Aorta (tissue), 5 donors: ENCODE results near the gene OSBPL5. TPM values are rescaled to one million over a fixed set of nuclear protein-coding genes. Genes with fewer than 3 reads are reported as not detected.

Source experiments
- ATAC-seq: fragments of 200-7000 bp; cut with Tn5 transposase; one replicate; pipeline ENCODE4 v1.9.1; 2022; ENCODE audit warnings: moderate library complexity; ENCODE audit not compliant: low FRiP score
- DNase-seq, 2 donors: peaks; one replicate each; pipeline ENCODE4 v3.0.0-alpha.2; 2020
- H3K27ac ChIP-seq, 2 donors: one replicate each; pipeline ENCODE4 v1.5.1; 2013; ENCODE audit warnings: low read length in 2 of 2, mild to moderate bottlenecking in 2 of 2, moderate library complexity in 2 of 2, control low read depth in 1 of 2, inconsistent platforms in 1 of 2, low read depth in 1 of 2
- H3K27me3 ChIP-seq, 2 donors: one replicate each; pipeline ENCODE4 v1.6.1; 2013; ENCODE audit warnings: control low read depth in 1 of 2, low read length in 1 of 2, mild to moderate bottlenecking in 1 of 2, moderate library complexity in 1 of 2; ENCODE audit not compliant: insufficient read depth in 2 of 2, control insufficient read depth in 1 of 2
- H3K36me3 ChIP-seq, 2 donors: one replicate each; pipeline ENCODE4 v1.6.1; 2013; ENCODE audit warnings: control low read depth in 1 of 2, low read length in 1 of 2, mild to moderate bottlenecking in 1 of 2; ENCODE audit not compliant: insufficient read depth in 2 of 2, control insufficient read depth in 1 of 2
- H3K4me1 ChIP-seq, 2 donors: one replicate each; pipeline ENCODE4 v1.6.1; 2013; ENCODE audit warnings: low read length in 2 of 2, control low read depth in 1 of 2, mild to moderate bottlenecking in 1 of 2, moderate library complexity in 1 of 2; ENCODE audit not compliant: insufficient read depth in 2 of 2, control insufficient read depth in 1 of 2
- H3K4me3 ChIP-seq, 2 donors: one replicate each; pipeline ENCODE4 v1.5.1; 2013; ENCODE audit warnings: low read length in 2 of 2, control low read depth in 1 of 2, mild to moderate bottlenecking in 1 of 2
- H3K9me3 ChIP-seq: one replicate; pipeline ENCODE4 v1.6.1; 2013; ENCODE audit warnings: mild to moderate bottlenecking, low read length; ENCODE audit not compliant: control insufficient read depth
- WGBS, 2 donors: extraction: QIAGEN DNeasy Blood & Tissue Kit; methylation state at CpG; one replicate each; pipeline ENCODE4 v1.1.7; 2013; 5-methylcytosine and 5-hydroxymethylcytosine counted together
- intact Hi-C, 2 donors: fragments of 100-400 bp; cut with DNase I; formaldehyde crosslinking; loops; one replicate each; pipeline versions ENCODE4 v1.14.2 to v1.15.0; 2022
- polyA plus RNA-seq, 2 donors: library from polyadenylated mRNA; stranded (reverse); fragments of 200-250 nt; gene quantifications; one replicate each; pipeline ENCODE4 v1.2.3, GENCODE V29; 2013
- total RNA-seq, 2 donors: library from RNA; stranded (reverse); fragmentation: NEBNext Ultra II Directional; extraction: Animal tissue kit (Norgen Biotek cat#: 25700); gene quantifications; one replicate each; pipeline ENCODE4 v1.2.1, GENCODE V29; 2021
- donor health status: healthy with polysubstance abuse.
- donor health status: Bipolar disorder and iron deficiency.
- donor health status: DM: no; HTN: no; CAD: no.
- donor health status: DM: no; HTN: no; CAD: no.
- donor health status: DM: yes; HTN: yes; CAD: no.

Gene OSBPL5
- total and polyA plus RNA-seq, 4 donors, result 11.9 to 69.1 (median 56.2) TPM

DNA sequence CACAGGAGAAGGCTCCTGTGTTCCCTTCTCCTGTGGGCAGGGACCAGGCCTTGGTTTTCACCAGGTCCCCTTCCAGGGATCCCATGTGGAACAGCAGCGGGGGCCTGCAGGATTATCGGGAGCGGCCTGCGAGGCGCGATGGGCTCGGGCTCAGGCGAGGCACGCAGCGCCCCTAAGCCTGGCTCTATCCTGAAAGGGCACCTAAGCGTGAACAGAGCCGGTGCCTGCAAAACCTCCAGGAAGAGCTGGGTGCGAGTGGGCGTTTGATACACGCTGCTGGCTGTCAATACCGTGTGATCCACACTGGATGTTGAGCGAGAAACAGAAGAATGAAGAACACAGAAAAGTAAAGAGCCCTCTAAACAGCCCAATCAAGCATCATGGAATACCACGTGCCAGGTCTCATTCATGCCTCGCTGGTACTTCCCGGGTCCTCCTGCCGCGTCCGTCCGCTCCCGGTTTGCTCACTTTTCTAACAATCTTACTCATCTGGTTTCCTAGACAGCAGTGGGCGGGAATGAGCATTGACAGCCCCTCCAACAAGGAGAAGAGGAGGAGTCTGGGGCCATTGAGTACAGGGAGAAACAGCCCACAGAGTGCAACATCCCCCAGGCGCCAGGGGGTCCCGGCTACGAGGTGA, 12.5 kb downstream of the OSBPL5 start:
- Histone ChIP-seq H3K4me1 (no peaks in the 10 kb centered on the region), H3K27me3 (no peaks in the 10 kb centered on the region), H3K27ac (peak overlapping the region in 1 of 2 donors; percentile 49), H3K9me3 (no peaks in the 10 kb centered on the region), H3K36me3 (no peaks in the 10 kb centered on the region), H3K4me3 (no peak overlapping the region)
- DNase-seq, result peak in 1 of 2 donors; percentile 47
- 68 to 75% methylated on average over 29 of the region's 29 CpGs for WGBS, 2 donors
- intact Hi-C loops, result no loop called here
- no peak for ATAC-seq

DNA sequence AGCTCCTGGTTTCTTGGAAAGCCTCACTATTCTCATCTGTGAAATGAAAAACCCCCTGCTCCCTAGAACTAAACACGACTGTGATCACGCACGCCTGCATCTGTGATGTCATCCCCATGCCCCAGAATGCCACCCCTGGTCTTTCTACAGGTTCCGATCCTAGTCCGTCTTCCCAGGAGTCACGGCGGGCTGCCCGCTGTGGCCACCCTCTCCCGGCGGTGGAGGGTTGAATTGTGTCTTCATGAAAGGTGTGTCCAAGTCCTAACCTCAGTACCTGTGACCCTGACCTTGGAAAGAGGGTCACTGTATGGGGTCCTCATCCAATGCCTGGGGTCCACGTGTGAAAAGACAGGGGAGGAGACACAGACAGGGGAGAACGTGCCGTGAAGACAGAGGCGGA, 14.4 kb downstream of the OSBPL5 start:
- no peak for ATAC-seq
- peaks cover 0 to 4% of the 10 kb centered on the region in 2 donors for H3K4me1 ChIP-seq
- WGBS, 2 donors, result 87 to 93% methylated on average over 14 of the region's 14 CpGs
- H3K27ac ChIP-seq, result no peak overlapping the region
- H3K36me3 ChIP-seq, result no peaks in the 10 kb centered on the region
- no peaks in the 10 kb centered on the region for H3K9me3 ChIP-seq
- H3K27me3 ChIP-seq, result no peaks in the 10 kb centered on the region
- no peak for DNase-seq
- no peak overlapping the region for H3K4me3 ChIP-seq
- intact Hi-C loops, result no loop called here

GRCh38 chr11:3149852-3150188, 15.3 kb downstream of the OSBPL5 start:
- H3K9me3 ChIP-seq, result no peaks in the 10 kb centered on the region
- 31% methylated on average over 4 of the region's 4 CpGs for WGBS, 2 donors
- H3K27me3 ChIP-seq, result no peaks in the 10 kb centered on the region
- H3K36me3 ChIP-seq, result no peaks in the 10 kb centered on the region
- peaks cover 0 to 4% of the 10 kb centered on the region in 2 donors for H3K4me1 ChIP-seq
- DNase-seq (no peak), ATAC-seq (no peak)
- no peak overlapping the region for H3K4me3 ChIP-seq
- intact Hi-C loops, result no loop called here
- no peak overlapping the region for H3K27ac ChIP-seq

GRCh38 chr11:3148990-3149851, 15.9 kb downstream of the OSBPL5 start:
- Histone ChIP-seq H3K27me3 (no peaks in the 10 kb centered on the region), H3K4me1 (peaks cover 0 to 4% of the 10 kb centered on the region in 2 donors), H3K36me3 (no peaks in the 10 kb centered on the region), H3K4me3 (no peak overlapping the region), H3K9me3 (no peaks in the 10 kb centered on the region), H3K27ac (peak overlapping the region in 1 of 2 donors; percentile 25)
- 65 to 71% methylated on average over 24 of the region's 24 CpGs for WGBS, 2 donors
- ATAC-seq, result no peak
- no peak for DNase-seq
- intact Hi-C loops, result no loop called here

DNA sequence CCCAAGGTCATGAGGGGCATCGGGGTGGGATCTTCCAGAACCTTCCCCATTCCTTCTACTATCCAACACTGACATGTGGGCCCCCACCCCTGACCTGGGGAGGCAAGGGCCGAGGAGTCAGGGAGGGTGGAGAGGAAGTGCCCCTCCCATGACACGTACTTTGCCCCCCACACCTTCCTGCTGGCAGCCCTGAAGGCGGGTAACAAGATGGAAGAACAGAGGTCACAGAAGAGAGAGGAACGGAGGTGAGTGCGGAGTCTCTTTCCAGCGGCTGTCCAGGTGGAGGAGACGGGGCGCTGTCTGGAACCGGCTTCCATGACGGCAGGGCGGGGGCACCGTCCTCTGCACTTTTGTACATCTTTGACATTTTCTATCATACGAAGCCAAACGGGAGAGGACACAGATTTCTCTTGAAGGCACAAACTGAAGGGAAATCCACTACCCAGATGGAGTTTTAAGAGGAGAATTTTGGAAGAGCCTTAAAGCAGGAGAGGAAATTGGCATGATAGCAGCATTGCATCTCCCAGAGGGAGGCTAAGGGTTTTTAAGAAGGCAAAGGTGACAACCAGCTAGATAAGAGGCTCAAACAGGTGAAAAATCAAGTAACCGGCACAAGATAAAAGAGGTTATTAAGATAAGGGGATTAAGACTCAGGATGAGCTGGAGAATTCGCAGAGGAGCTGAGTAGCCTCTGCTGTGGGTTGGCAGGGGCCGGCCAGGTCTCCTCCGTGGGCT, 16.7 kb downstream of the OSBPL5 start:
- Histone ChIP-seq H3K4me3 (no peak overlapping the region), H3K9me3 (no peaks in the 10 kb centered on the region), H3K27me3 (no peaks in the 10 kb centered on the region), H3K4me1 (peaks cover 0 to 4% of the 10 kb centered on the region in 2 donors), H3K36me3 (no peaks in the 10 kb centered on the region), H3K27ac (peak overlapping the region in 1 of 2 donors; percentile 87)
- intact Hi-C loops, result no loop called here
- 87 to 89% methylated on average over 19 of the region's 19 CpGs for WGBS, 2 donors
- no peak for ATAC-seq
- DNase-seq, result no peak

DNA sequence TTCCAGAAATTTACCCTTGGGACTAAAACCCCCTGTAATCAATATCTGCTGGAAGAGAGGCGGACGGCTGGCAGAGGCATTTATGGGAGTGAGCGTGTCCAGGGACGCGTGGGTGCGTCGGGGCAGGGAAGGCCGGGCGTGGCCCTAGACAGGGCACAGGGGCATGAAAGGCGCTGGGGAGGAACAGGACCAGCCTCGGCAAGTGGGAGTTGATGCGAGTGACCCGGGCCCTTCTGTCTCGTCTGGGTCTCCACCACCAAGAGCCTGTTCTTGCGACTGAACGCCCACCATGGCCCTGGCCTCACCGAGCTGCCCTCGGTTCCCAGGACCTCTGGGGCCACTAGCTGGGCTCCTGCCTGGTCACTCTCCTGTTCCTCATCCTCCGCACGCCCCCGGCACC, 17.5 kb downstream of the OSBPL5 start:
- no peak overlapping the region for H3K4me3 ChIP-seq
- DNase-seq (no peak), ATAC-seq (no peak)
- H3K27me3 ChIP-seq, result no peaks in the 10 kb centered on the region
- 80 to 82% methylated on average over 21 of the region's 21 CpGs for WGBS, 2 donors
- no peaks in the 10 kb centered on the region for H3K9me3 ChIP-seq
- intact Hi-C loops, result no loop called here
- H3K36me3 ChIP-seq, result no peaks in the 10 kb centered on the region
- peak overlapping the region; percentile 5 to 87 for H3K27ac ChIP-seq
- peaks cover 0 to 4% of the 10 kb centered on the region in 2 donors for H3K4me1 ChIP-seq

- no peaks in the 10 kb centered on the region for H3K27me3 ChIP-seq
- H3K36me3 ChIP-seq, result no peaks in the 10 kb centered on the region
- H3K9me3 ChIP-seq, result no peaks in the 10 kb centered on the region
- DNase-seq, result peak; percentile 78 to 86
- 6 to 12% methylated on average over 17 of the region's 17 CpGs for WGBS, 2 donors
- peaks cover 0 to 4% of the 10 kb centered on the region in 2 donors for H3K4me1 ChIP-seq
- H3K27ac ChIP-seq, result peak overlapping the region; percentile 5 to 87
- H3K4me3 ChIP-seq, result no peak overlapping the region
- ATAC-seq, result peak; percentile 85
- intact Hi-C loops, result no loop called here
Measured at GRCh38 chr11:3147257-3147619, 17.9 kb downstream of the OSBPL5 start.

DNA sequence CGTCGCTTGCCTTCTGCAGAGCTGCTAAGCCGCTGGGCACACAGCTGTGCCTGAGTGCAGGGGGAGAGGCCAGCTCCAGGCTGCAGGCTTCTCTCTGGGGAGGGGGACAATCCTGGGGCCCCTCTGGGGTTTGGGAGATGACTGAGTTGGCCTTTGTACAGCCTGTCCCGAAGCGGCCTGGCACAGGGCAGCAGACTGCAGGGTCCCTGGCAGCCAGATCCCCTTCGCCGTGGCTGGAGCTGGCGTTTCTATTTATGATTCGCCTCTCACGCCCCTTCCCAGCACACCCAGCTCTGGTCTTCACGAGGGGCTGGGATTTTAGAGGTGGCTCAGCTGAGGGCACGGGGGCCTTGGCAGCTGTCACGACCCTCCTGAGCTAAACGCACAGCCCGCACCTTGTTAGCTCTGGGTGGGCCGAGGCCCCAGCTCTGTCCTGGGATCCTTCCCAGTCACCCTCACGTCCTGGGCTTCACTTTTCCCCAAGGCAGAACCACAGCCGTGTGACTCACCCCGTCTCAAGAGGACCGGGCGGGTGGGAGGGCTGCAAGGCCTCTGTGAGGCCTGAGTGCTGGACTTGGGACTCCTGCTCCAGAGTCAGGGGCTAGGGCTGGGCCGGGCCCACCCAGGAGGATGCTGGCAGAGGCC, 18.4 kb downstream of the OSBPL5 start:
- Histone ChIP-seq H3K4me1 (peaks cover 0 to 4% of the 10 kb centered on the region in 2 donors), H3K4me3 (no peak overlapping the region), H3K9me3 (no peaks in the 10 kb centered on the region), H3K36me3 (no peaks in the 10 kb centered on the region), H3K27me3 (no peaks in the 10 kb centered on the region), H3K27ac (peak overlapping the region; percentile 6 to 87)
- DNase-seq (peak; percentile 77 to 86), ATAC-seq (peak; percentile 75)
- intact Hi-C loops, result no loop called here
- WGBS, 2 donors, result 2 to 10% methylated on average over 22 of the region's 22 CpGs
